HepG2 (cell line): ENCODE measurements around the gene TAF6. TPM values are rescaled to one million over a fixed set of nuclear protein-coding genes. Genes with fewer than 3 reads are reported as not detected.

ENCODE experiments used
- ARHGAP35 ChIP-seq: sonication (generic); formaldehyde crosslinking; IDR thresholded peaks from 2 replicates; pipeline ENCODE4 v1.9.0; 2022; ENCODE audit warnings: mild to moderate bottlenecking, inconsistent platforms, moderate library complexity, missing genetic modification reagents, borderline replicate concordance
- BRD4 ChIP-seq: sonication (generic); formaldehyde crosslinking; IDR thresholded peaks from 2 replicates; pipeline ENCODE4 v1.4.0; 2020; ENCODE audit warnings: missing genetic modification reagents
- ONECUT2 ChIP-seq: sonication (generic); formaldehyde crosslinking; IDR thresholded peaks from 2 replicates; pipeline ENCODE4 v1.4.0; 2020; ENCODE audit warnings: missing genetic modification reagents
- RXRB ChIP-seq: IDR thresholded peaks from 2 replicates; pipeline ENCODE4 v1.6.1; 2016; ENCODE audit warnings: borderline replicate concordance, missing genetic modification reagents, missing compliant biosample characterization
- SOX13 ChIP-seq, 3 experiments: fragments of 450-650 bp in 1 of 3; sonication (generic) in 1 of 3; formaldehyde crosslinking in 1 of 3; IDR thresholded peaks in 2 of 3; conservative IDR thresholded peaks in 1 of 3; 2 replicates each; pipeline versions ENCODE4 v1.5.0 to v1.6.1; 2016 to 2020; ENCODE audit warnings: antibody characterized with exemption in 1 of 3, mild to moderate bottlenecking in 1 of 3, missing compliant biosample characterization in 1 of 3, missing genetic modification reagents in 1 of 3, moderate library complexity in 1 of 3
- THAP11 ChIP-seq: IDR thresholded peaks from 2 replicates; pipeline ENCODE4 v1.6.1; 2016; ENCODE audit warnings: missing biosample characterization, missing genetic modification reagents
- ZFP36L2 ChIP-seq: sonication (generic); formaldehyde crosslinking; IDR thresholded peaks from 2 replicates; pipeline ENCODE4 v1.4.0; 2020; ENCODE audit warnings: missing genetic modification reagents
- ZNF12 ChIP-seq: sonication (generic); formaldehyde crosslinking; IDR thresholded peaks from 2 replicates; pipeline ENCODE4 v1.5.0; 2020; ENCODE audit warnings: missing genetic modification reagents
- ZNF124 ChIP-seq: sonication (generic); formaldehyde crosslinking; IDR thresholded peaks from 2 replicates; pipeline ENCODE4 v1.4.0; 2020; ENCODE audit warnings: missing genetic modification reagents
- ZNF274 ChIP-seq: sonication (generic); formaldehyde crosslinking; IDR thresholded peaks from 2 replicates; pipeline ENCODE4 v1.5.1; 2020; ENCODE audit warnings: mild to moderate bottlenecking, missing genetic modification reagents
- ZNF276 ChIP-seq: sonication (generic); formaldehyde crosslinking; IDR thresholded peaks from 2 replicates; pipeline ENCODE4 v1.4.0; 2020; ENCODE audit warnings: mild to moderate bottlenecking, low read depth, missing genetic modification reagents
- ZNF546 ChIP-seq: sonication (generic); formaldehyde crosslinking; conservative IDR thresholded peaks from 2 replicates; pipeline ENCODE4 v1.8.1; 2023; ENCODE audit warnings: mild to moderate bottlenecking, missing genetic modification reagents
- ZNF772 ChIP-seq: sonication (generic); formaldehyde crosslinking; IDR thresholded peaks from 2 replicates; pipeline ENCODE4 v1.5.0; 2020; ENCODE audit warnings: mild to moderate bottlenecking, missing genetic modification reagents
- polyA plus RNA-seq, 8 experiments: library from polyadenylated mRNA; depleted of rRNA in 3 of 8; stranded (reverse) in 7 of 8; unstranded in 1 of 8; fragments of >200 nt; fragmentation: Illumina TruSeq in 4 of 8; extraction: Trizol in 4 of 8; gene quantifications; 2 replicates each; pipeline versions ENCODE4 v1.2.1 to v1.2.3, GENCODE V29; 2011 to 2016; ENCODE audit warnings: low read depth in 4 of 8, missing spikeins in 1 of 8, mixed read lengths in 1 of 8; ENCODE audit not compliant: insufficient read depth in 1 of 8
- total RNA-seq, 5 experiments: library from RNA; depleted of rRNA; stranded (reverse); fragments of >200 nt; fragmentation: Illumina TruSeq; extraction: Trizol; gene quantifications; 2 replicates each; pipeline ENCODE4 v1.2.3, GENCODE V29; 2016; ENCODE audit warnings: low read depth in 1 of 5
- TF ChIP-seq, protein P1 (sequence below), 2 experiments: sonication (generic) in 1 of 2; formaldehyde crosslinking in 1 of 2; IDR thresholded peaks; 2 replicates each; pipeline versions ENCODE4 v1.5.1 to v1.6.1; 2011 to 2020; ENCODE audit warnings: borderline replicate concordance in 1 of 2, low read depth in 1 of 2, low read length in 1 of 2, mild to moderate bottlenecking in 1 of 2, missing genetic modification reagents in 1 of 2, moderate library complexity in 1 of 2
- TF ChIP-seq, protein P2 (sequence below): IDR thresholded peaks from 2 replicates; pipeline ENCODE4 v1.6.1; 2016; ENCODE audit warnings: low read depth, borderline replicate concordance

Gene TAF6
- total and polyA plus RNA-seq, 2 of the 13 experiments (the other 11 are each of a cell fraction or from before 2014, with no cell fraction given) = 12.9 to 18.8 TPM

DNA sequence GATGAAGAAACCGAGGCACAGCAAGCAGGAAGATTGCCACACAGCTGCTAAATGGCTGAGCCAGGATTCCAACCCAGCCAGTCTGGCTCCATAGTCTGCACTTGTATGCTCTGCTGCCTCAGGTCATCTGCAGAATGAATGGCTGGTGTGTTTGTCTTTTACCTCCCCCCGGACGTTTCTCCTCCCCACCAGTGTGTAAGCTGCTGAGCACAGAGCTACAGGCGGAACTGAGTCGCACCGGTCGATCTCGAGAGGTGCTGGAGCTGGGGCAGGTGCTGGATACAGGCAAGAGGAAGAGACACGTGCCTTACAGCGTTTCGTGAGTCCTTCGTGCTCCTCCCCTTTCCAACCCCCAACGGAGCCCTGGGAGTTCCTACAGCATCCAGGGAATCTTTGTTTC, 2.9 kb upstream of the TAF6 start (continued):
- TF ChIP-seq ARHGAP35 (CRISPR knock-in tag) (no peak; the same call in 1 of the 2 replicates), ZNF124 (CRISPR knock-in tag) (peak; percentile 29; the same call in 1 of the 2 replicates), ZNF276 (CRISPR knock-in tag) (no peak), ZFP36L2 (CRISPR knock-in tag) (no peak), ONECUT2 (CRISPR knock-in tag) (peak; percentile 73), SOX13 (IDR thresholded peaks at IDR 0.05) (no peak), SOX13 (CRISPR knock-in tag; conservative IDR thresholded peaks at IDR 0.05 in 1 of 2, IDR thresholded peaks at IDR 0.05 in 1 of 2) (peak in 1 of 2 experiments; percentile 48; a peak in 1 of 4 replicates), BRD4 (CRISPR knock-in tag) (no peak), THAP11 (CRISPR knock-in tag) (peak; percentile 72), ZNF546 (CRISPR knock-in tag) (no peak), ZNF12 (0 out of 2 replicates have a peak, but pooled peaks have one; percentile 25), RXRB (CRISPR knock-in tag) (0 out of 2 replicates have a peak, but pooled peaks have one; percentile 19), ZNF274 (CRISPR knock-in tag) (no peak), ZNF772 (CRISPR knock-in tag) (peak; percentile 87)
- TF ChIP-seq, protein P1, sequence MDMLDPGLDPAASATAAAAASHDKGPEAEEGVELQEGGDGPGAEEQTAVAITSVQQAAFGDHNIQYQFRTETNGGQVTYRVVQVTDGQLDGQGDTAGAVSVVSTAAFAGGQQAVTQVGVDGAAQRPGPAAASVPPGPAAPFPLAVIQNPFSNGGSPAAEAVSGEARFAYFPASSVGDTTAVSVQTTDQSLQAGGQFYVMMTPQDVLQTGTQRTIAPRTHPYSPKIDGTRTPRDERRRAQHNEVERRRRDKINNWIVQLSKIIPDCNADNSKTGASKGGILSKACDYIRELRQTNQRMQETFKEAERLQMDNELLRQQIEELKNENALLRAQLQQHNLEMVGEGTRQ (IDR thresholded peaks at IDR 0.05; ENCODE audit: low read depth, low read length) = peak; percentile 26; the same call in 1 of the 2 replicates
- TF ChIP-seq, protein P1 (CRISPR knock-in tag; IDR thresholded peaks at IDR 0.05; ENCODE audit: borderline replicate concordance) = peak; percentile 33; the same call in 1 of the 2 replicates
- TF ChIP-seq, protein P2, sequence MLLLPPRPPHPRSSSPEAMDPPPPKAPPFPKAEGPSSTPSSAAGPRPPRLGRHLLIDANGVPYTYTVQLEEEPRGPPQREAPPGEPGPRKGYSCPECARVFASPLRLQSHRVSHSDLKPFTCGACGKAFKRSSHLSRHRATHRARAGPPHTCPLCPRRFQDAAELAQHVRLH (CRISPR knock-in tag) = peak; percentile 57
- TF ChIP-seq, all 625 proteins: peak for 128
